Loucy (cell line): ENCODE results near the gene DTX3.
"Not testable (repeated sequence)": the region's sequence is repeated elsewhere in the genome, so short reads cannot be mapped to it uniquely, and the experiment has no call there.

ENCODE experiments used
- H2AFZ ChIP-seq: fragments of 200-600 bp; sonication (generic); 2 replicates; pipeline ENCODE4 v1.6.0; 2016; ENCODE audit warnings: antibody characterized with exemption, mild to moderate bottlenecking, low read length, moderate library complexity
- H3F3A ChIP-seq: fragments of 200-600 bp; 2 replicates; pipeline ENCODE4 v1.6.0; 2016; ENCODE audit warnings: antibody characterized with exemption, low read depth, mild to moderate bottlenecking
- H3K27me3 ChIP-seq: fragments of 200-600 bp; sonication (generic); 2 replicates; pipeline ENCODE4 v1.6.1; 2014; ENCODE audit warnings: low read length, mild to moderate bottlenecking; ENCODE audit not compliant: insufficient read depth, poor library complexity, severe bottlenecking
- H3K36me3 ChIP-seq: fragments of 200-600 bp; sonication (generic); 2 replicates; pipeline ENCODE4 v1.6.1; 2016; ENCODE audit warnings: low read length; ENCODE audit not compliant: insufficient read depth
- H3K4me1 ChIP-seq: fragments of 200-600 bp; sonication (generic); 2 replicates; pipeline ENCODE4 v1.5.1; 2014; ENCODE audit warnings: low read length, mild to moderate bottlenecking; ENCODE audit not compliant: insufficient read depth, poor library complexity, severe bottlenecking
- H3K4me2 ChIP-seq: fragments of 200-600 bp; sonication (generic); 2 replicates; pipeline ENCODE4 v1.6.0; 2014; ENCODE audit warnings: antibody characterized with exemption, low read length, low read depth, mild to moderate bottlenecking; ENCODE audit not compliant: poor library complexity, severe bottlenecking
- H3K4me3 ChIP-seq: fragments of 200-600 bp; sonication (generic); 2 replicates; pipeline ENCODE4 v1.5.1; 2014; ENCODE audit warnings: low read length, mild to moderate bottlenecking, mixed read lengths; ENCODE audit not compliant: poor library complexity, severe bottlenecking
- H3K79me2 ChIP-seq: fragments of 200-600 bp; sonication (generic); 2 replicates; pipeline ENCODE4 v1.6.1; 2014; ENCODE audit warnings: low read length; ENCODE audit not compliant: insufficient read depth
- H3K9ac ChIP-seq: fragments of 200-600 bp; sonication (generic); 2 replicates; pipeline ENCODE4 v1.6.0; 2014; ENCODE audit warnings: mild to moderate bottlenecking, low read depth, low read length, moderate library complexity; ENCODE audit not compliant: poor library complexity, severe bottlenecking
- H3K9me2 ChIP-seq: fragments of 200-600 bp; sonication (generic); replicated peaks from 2 replicates; pipeline ENCODE4 v1.6.1; 2016; ENCODE audit warnings: low read depth, low read length, mixed read lengths
- H3K9me3 ChIP-seq: fragments of 200-600 bp; sonication (generic); 2 replicates; pipeline ENCODE4 v1.6.1; 2014; ENCODE audit warnings: mild to moderate bottlenecking, antibody characterized with exemption, low read length, low read depth; ENCODE audit not compliant: insufficient read depth
- H4K20me1 ChIP-seq: fragments of 200-600 bp; sonication (generic); 2 replicates; pipeline ENCODE4 v1.6.0; 2014; ENCODE audit warnings: antibody characterized with exemption, low read length, mild to moderate bottlenecking; ENCODE audit not compliant: insufficient read depth, poor library complexity, severe bottlenecking
- EZH2phosphoT487 ChIP-seq: fragments of 200-600 bp; IDR thresholded peaks from 2 replicates; pipeline ENCODE4 v1.6.1; 2018; ENCODE audit warnings: antibody characterized with exemption, mild to moderate bottlenecking, moderate library complexity, borderline replicate concordance
- TF ChIP-seq, protein P1 (sequence below): fragments of 200-600 bp; sonication (generic); conservative IDR thresholded peaks from 2 replicates; pipeline ENCODE4 v1.5.1; 2014; ENCODE audit warnings: mild to moderate bottlenecking, antibody characterized with exemption, low read length

DTX3 gene

DNA sequence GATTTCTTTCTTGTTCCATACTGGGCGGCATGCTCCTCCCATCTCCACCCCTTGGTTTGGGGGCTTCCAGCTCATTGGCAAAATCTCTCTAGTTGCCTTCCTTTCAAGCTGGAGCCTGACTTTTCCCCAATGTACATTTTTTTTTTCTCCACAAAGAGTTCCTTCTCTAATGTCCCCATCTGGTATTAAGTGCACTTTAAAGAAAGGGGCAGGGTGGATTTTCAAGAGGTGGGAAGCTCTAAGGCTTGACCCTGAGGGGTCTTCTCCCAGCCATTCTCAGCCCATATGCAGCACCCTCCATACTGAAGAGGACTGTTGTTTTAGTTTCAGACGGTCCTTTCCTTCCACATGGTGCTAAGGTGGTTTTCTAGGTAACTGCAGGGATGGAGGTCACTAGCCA is 19.5 kb upstream of the DTX3 start:
- no peak overlapping the region for H2AFZ ChIP-seq
- no peak for TF ChIP-seq EZH2phosphoT487
- TF ChIP-seq, protein P1, sequence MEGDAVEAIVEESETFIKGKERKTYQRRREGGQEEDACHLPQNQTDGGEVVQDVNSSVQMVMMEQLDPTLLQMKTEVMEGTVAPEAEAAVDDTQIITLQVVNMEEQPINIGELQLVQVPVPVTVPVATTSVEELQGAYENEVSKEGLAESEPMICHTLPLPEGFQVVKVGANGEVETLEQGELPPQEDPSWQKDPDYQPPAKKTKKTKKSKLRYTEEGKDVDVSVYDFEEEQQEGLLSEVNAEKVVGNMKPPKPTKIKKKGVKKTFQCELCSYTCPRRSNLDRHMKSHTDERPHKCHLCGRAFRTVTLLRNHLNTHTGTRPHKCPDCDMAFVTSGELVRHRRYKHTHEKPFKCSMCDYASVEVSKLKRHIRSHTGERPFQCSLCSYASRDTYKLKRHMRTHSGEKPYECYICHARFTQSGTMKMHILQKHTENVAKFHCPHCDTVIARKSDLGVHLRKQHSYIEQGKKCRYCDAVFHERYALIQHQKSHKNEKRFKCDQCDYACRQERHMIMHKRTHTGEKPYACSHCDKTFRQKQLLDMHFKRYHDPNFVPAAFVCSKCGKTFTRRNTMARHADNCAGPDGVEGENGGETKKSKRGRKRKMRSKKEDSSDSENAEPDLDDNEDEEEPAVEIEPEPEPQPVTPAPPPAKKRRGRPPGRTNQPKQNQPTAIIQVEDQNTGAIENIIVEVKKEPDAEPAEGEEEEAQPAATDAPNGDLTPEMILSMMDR: no peak
- H3K9me3 ChIP-seq: no peaks in the 10 kb centered on the region

DNA sequence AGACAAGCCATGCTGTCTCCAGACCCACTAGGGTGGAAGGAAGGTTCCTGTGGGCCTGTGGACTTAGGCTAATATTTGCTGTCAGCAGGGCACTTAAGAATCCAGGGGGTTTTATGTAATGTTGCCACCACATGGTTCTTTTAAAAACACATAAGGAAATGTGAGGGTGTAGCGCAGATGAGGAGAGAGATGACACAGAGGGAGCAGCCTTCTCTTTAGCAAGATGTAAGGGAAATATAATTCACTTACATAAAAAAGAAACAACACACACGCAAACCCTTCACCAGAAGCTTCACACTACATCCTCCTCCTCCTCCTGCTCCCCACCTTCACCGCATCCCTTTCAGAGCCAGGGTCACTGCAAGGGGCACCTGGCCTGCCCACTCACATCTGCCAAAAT is 18.5 kb upstream of the DTX3 start:
- no peak for TF ChIP-seq EZH2phosphoT487
- TF ChIP-seq, protein P1: no peak
- no peaks in the 10 kb centered on the region for H3K9me2 ChIP-seq
- peaks cover 11% of the 10 kb centered on the region for H3K4me1 ChIP-seq
- H2AFZ ChIP-seq: no peak overlapping the region
- no peaks in the 10 kb centered on the region for H3K9me3 ChIP-seq
- no peaks in the 10 kb centered on the region for H3F3A ChIP-seq
- no peak overlapping the region for H3K4me2 ChIP-seq
- no peak overlapping the region for H3K9ac ChIP-seq
- peaks cover 8% of the 10 kb centered on the region; the same call in 1 of the 2 replicates for H3K79me2 ChIP-seq
- no peaks in the 10 kb centered on the region for H4K20me1 ChIP-seq
- H3K27me3 ChIP-seq: no peaks in the 10 kb centered on the region
- H3K4me3 ChIP-seq: no peak overlapping the region
- H3K36me3 ChIP-seq: no peaks in the 10 kb centered on the region

More for the DNA sequence above, 19.5 kb upstream of the DTX3 start:
- peaks cover 7% of the 10 kb centered on the region for H3K4me1 ChIP-seq
- H3K79me2 ChIP-seq: no peaks in the 10 kb centered on the region
- H3K27me3 ChIP-seq: no peaks in the 10 kb centered on the region
- no peak overlapping the region for H3K4me3 ChIP-seq
- H3K9me2 ChIP-seq: no peaks in the 10 kb centered on the region
- H4K20me1 ChIP-seq: no peaks in the 10 kb centered on the region
- no peaks in the 10 kb centered on the region for H3F3A ChIP-seq
- no peak overlapping the region for H3K4me2 ChIP-seq
- no peak overlapping the region for H3K9ac ChIP-seq
- no peaks in the 10 kb centered on the region for H3K36me3 ChIP-seq

DNA sequence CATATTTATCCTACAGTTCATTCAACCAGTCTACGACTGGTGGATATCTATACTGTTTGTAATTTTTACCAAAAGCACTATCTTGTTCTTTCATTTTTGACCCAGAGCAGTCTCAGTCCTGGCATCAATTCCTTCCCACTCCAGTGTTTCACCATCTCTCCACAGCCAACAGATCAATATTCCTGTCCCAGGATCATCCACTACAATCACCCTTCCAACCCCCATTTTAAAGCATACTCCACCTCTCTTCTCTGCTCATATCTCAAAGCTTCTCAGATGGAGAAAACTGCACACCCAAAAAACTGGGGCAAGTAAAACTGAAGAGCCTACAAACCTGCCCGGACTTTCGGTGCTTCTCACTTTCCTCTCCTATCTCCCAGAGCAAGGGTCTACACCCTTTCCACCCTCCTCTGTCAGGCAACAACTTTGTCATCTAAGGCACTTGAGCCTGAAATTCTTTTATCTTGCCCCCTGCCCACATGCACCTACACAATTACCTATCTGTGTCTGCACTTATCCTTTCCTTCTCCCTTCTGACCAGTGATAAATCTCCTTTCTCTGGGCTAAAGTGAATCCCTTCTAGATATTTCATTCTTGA is 17.7 kb upstream of the DTX3 start:
- Histone ChIP-seq H3K79me2 (peaks cover 16% of the 10 kb centered on the region; the same call in 1 of the 2 replicates), H3K27me3 (no peaks in the 10 kb centered on the region), H3K9me2 (no peaks in the 10 kb centered on the region), H3K4me2 (no peak overlapping the region), H2AFZ (no peak overlapping the region), H3K9ac (no peak overlapping the region), H3K4me1 (peaks cover 16% of the 10 kb centered on the region), H3K4me3 (no peak overlapping the region), H3F3A (no peaks in the 10 kb centered on the region), H3K36me3 (no peaks in the 10 kb centered on the region), H4K20me1 (no peaks in the 10 kb centered on the region), H3K9me3 (no peaks in the 10 kb centered on the region)
- TF ChIP-seq EZH2phosphoT487: no peak
- TF ChIP-seq, protein P1: no peak

DNA sequence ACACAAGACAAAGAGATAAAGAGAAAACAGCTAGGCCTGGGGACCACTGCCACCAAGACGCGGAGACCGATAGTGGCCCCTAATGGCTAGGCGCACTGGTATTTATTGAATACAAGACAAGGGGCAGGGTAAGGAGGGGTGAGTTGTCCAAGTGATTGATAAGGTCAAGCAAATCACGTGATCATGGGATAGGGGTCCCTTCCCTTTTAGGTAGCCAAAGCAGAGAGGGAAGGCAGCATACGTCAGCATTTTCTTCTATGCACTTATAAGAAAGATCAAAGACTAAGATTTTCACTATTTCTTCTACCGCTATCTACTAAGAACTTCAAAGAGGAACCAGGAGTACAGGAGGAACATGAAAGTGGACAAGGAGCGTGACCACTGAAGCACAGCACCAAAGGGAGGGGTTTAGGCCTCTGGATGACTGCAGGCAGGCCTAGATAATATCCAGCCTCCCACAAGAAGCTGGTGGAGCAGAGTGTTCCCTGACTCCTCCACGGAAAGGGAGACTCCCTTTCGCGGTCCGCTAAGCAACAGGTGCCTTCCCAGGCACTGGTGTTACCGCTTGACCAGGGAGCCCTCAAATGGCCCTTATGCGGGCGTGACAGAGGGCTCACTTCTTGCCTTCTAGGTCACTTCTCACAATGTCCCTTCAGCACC is 15.5 kb upstream of the DTX3 start:
- not testable (repeated sequence) for H3K9me3 ChIP-seq, H3K9ac ChIP-seq, H3K27me3 ChIP-seq, H3K36me3 ChIP-seq, H3K4me2 ChIP-seq, H3K4me3 ChIP-seq, H3K9me2 ChIP-seq, H2AFZ ChIP-seq, H4K20me1 ChIP-seq, H3F3A ChIP-seq
- Histone ChIP-seq H3K4me1 (peaks cover 22% of the 10 kb centered on the region), H3K79me2 (peaks cover 30% of the 10 kb centered on the region; the same call in 1 of the 2 replicates)
